Osteoblast (primary cell): ENCODE results near the gene SERPINH1. TPM values are rescaled to one million over a fixed set of nuclear protein-coding genes. Genes with fewer than 3 reads are reported as not detected.
A peak's percentile ranks its signal among the peaks of the same experiment; 100 is the strongest.

Experiments
- DNase-seq: peaks from one replicate; pipeline ENCODE4 v3.0.0; 2011; ENCODE audit warnings: low spot score, mixed read lengths; ENCODE audit not compliant: insufficient read length; ENCODE audit errors: missing footprints
- H2AFZ ChIP-seq: 2 replicates; pipeline ENCODE4 v1.6.0; 2011; ENCODE audit warnings: mild to moderate bottlenecking, low read length
- H3K27ac ChIP-seq: 2 replicates; pipeline ENCODE4 v1.5.1; 2011; ENCODE audit warnings: mild to moderate bottlenecking, low read depth, low read length, moderate library complexity
- H3K27me3 ChIP-seq: 2 replicates; pipeline ENCODE4 v1.6.0; 2012; ENCODE audit warnings: mild to moderate bottlenecking, control low read depth, inconsistent platforms, low read length, moderate library complexity; ENCODE audit not compliant: insufficient read depth
- H3K36me3 ChIP-seq: 2 replicates; pipeline ENCODE4 v1.5.1; 2011; ENCODE audit warnings: mild to moderate bottlenecking, low read length, control low read depth, moderate library complexity; ENCODE audit not compliant: insufficient read depth
- H3K4me1 ChIP-seq: 2 replicates; pipeline ENCODE4 v1.5.1; 2011; ENCODE audit warnings: mild to moderate bottlenecking, low read length, control low read depth, moderate library complexity; ENCODE audit not compliant: insufficient read depth
- H3K4me2 ChIP-seq: 2 replicates; pipeline ENCODE4 v1.6.0; 2011; ENCODE audit warnings: mild to moderate bottlenecking, low read length; ENCODE audit not compliant: insufficient read depth
- H3K4me3 ChIP-seq: fragments of 200-600 bp; sonication (generic); 3 replicates; pipeline ENCODE4 v1.5.1; 2012; ENCODE audit warnings: mild to moderate bottlenecking, low read length, inconsistent platforms; ENCODE audit not compliant: insufficient read depth
- H3K79me2 ChIP-seq: 2 replicates; pipeline ENCODE4 v1.6.0; 2012; ENCODE audit warnings: mild to moderate bottlenecking, low read length, control low read depth, inconsistent platforms; ENCODE audit not compliant: insufficient read depth
- H3K9me3 ChIP-seq: 2 replicates; pipeline ENCODE4 v1.5.1; 2011; ENCODE audit warnings: low read depth, low read length, control low read depth
- H4K20me1 ChIP-seq: 2 replicates; pipeline ENCODE4 v1.6.0; 2012; ENCODE audit warnings: mild to moderate bottlenecking, low read length, control low read depth; ENCODE audit not compliant: insufficient read depth
- total RNA-seq: library from RNA; depleted of rRNA; stranded (reverse); fragments of >200 nt; gene quantifications from 2 replicates; pipeline ENCODE4 v1.2.3, GENCODE V29; 2012
- TF ChIP-seq, protein P1 (sequence below): IDR thresholded peaks from 2 replicates; pipeline ENCODE4 v1.5.1; 2011; ENCODE audit warnings: mild to moderate bottlenecking, low read depth, low read length, moderate library complexity; ENCODE audit errors: extremely low read depth

SERPINH1 gene
- total RNA-seq, 1 donor: 1,318 TPM

DNA sequence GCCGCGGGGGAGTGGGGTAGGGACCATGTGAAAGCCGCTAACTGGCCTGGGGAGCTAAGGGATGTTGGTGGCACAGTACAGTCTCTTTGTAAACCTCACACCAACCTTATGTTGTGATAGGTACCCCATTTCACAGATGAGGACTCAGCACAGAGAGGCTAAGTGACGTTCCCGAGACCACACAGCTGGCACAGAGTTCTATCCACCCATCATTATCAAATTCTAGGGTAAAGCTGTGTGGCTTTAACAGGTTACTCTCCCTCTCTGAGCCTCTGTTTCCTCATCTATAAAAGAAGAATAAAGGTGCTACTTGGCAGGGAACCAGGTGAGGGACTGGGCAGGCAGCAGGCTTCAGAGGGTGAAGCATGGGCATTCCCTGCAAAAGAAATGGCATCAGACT is 34.9 kb upstream of the SERPINH1 start:
- no peaks in the 10 kb centered on the region for H3K9me3 ChIP-seq
- TF ChIP-seq, protein P1, sequence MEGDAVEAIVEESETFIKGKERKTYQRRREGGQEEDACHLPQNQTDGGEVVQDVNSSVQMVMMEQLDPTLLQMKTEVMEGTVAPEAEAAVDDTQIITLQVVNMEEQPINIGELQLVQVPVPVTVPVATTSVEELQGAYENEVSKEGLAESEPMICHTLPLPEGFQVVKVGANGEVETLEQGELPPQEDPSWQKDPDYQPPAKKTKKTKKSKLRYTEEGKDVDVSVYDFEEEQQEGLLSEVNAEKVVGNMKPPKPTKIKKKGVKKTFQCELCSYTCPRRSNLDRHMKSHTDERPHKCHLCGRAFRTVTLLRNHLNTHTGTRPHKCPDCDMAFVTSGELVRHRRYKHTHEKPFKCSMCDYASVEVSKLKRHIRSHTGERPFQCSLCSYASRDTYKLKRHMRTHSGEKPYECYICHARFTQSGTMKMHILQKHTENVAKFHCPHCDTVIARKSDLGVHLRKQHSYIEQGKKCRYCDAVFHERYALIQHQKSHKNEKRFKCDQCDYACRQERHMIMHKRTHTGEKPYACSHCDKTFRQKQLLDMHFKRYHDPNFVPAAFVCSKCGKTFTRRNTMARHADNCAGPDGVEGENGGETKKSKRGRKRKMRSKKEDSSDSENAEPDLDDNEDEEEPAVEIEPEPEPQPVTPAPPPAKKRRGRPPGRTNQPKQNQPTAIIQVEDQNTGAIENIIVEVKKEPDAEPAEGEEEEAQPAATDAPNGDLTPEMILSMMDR: no peak

GRCh38 chr11:75527938-75528735 is 33.9 kb upstream of the SERPINH1 start:
- H3K4me1 ChIP-seq: peaks cover 13% of the 10 kb centered on the region
- H3K4me3 ChIP-seq: no peak overlapping the region
- TF ChIP-seq, protein P1: no peak
- H2AFZ ChIP-seq: no peak overlapping the region
- no peaks in the 10 kb centered on the region for H3K36me3 ChIP-seq
- peaks cover 11% of the 10 kb centered on the region for H4K20me1 ChIP-seq
- no peak overlapping the region for H3K27ac ChIP-seq
- H3K27me3 ChIP-seq: peaks cover 27% of the 10 kb centered on the region
- DNase-seq: peak; percentile 69
- no peaks in the 10 kb centered on the region for H3K79me2 ChIP-seq
- H3K9me3 ChIP-seq: no peaks in the 10 kb centered on the region
- H3K4me2 ChIP-seq: no peak overlapping the region

More for the DNA sequence above, 34.9 kb upstream of the SERPINH1 start:
- peak; percentile 29 for DNase-seq
- Histone ChIP-seq H3K36me3 (no peaks in the 10 kb centered on the region), H3K4me3 (no peak overlapping the region), H3K4me1 (peaks cover 13% of the 10 kb centered on the region), H4K20me1 (peaks cover 11% of the 10 kb centered on the region), H3K79me2 (no peaks in the 10 kb centered on the region), H3K27ac (no peak overlapping the region), H2AFZ (no peak overlapping the region), H3K4me2 (no peak overlapping the region), H3K27me3 (peaks cover 27% of the 10 kb centered on the region)

DNA sequence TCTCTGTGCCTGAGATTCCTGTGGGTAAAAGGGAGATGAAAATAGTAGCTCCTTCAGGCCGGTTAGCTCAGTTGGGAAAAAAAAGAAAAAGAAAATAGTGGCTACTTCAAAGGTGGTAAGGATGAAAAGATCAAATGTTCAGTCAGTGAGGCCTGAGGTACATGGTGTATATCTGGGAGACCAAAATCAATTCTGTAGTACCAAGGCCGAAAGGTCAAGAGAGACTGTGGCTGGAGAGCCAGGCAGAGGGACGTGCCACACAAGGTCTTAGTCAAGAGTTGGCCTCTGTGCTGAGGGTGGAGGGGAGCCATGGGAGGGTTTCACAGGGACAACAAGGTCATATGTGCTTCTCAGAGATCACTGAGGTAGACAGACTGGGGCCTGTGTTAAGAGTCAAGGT is 31.5 kb upstream of the SERPINH1 start:
- H3K27ac ChIP-seq: no peak overlapping the region
- peaks cover 12% of the 10 kb centered on the region for H3K27me3 ChIP-seq
- H3K79me2 ChIP-seq: no peaks in the 10 kb centered on the region
- TF ChIP-seq, protein P1: no peak
- no peak overlapping the region for H2AFZ ChIP-seq
- no peak overlapping the region for H3K4me2 ChIP-seq
- H3K36me3 ChIP-seq: no peaks in the 10 kb centered on the region
- H3K4me3 ChIP-seq: no peak overlapping the region
- peaks cover 8% of the 10 kb centered on the region for H3K4me1 ChIP-seq
- H3K9me3 ChIP-seq: no peaks in the 10 kb centered on the region
- DNase-seq: no peak
- H4K20me1 ChIP-seq: no peaks in the 10 kb centered on the region

DNA sequence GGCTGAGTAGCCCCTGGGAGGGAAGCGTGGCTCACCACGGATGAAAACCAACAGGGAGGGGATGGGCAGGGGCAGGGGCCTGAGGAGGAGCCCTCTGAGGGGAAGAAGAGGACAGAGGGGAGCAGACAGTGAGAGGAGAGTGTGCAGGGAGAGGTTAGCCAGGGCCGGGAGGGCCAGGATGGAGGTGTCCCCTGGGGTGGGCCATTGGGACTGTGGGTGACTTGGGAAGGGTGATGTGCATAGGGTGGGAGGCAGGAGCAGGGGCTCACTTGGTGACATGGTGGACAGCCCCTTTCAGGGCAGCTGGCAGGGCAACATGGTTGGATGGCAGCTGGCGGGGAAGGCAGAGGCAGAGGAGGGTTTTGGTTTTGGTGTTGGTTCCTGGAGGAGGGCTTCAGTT is 30.7 kb upstream of the SERPINH1 start:
- Histone ChIP-seq H3K79me2 (no peaks in the 10 kb centered on the region), H3K4me2 (no peak overlapping the region), H3K9me3 (no peaks in the 10 kb centered on the region), H2AFZ (no peak overlapping the region), H3K27ac (no peak overlapping the region), H3K36me3 (no peaks in the 10 kb centered on the region), H3K4me1 (peaks cover 7% of the 10 kb centered on the region), H3K4me3 (no peak overlapping the region), H4K20me1 (no peaks in the 10 kb centered on the region), H3K27me3 (peaks cover 12% of the 10 kb centered on the region)
- DNase-seq: no peak
- TF ChIP-seq, protein P1: no peak
